ENCODE data around the gene INTS1.

DNA sequence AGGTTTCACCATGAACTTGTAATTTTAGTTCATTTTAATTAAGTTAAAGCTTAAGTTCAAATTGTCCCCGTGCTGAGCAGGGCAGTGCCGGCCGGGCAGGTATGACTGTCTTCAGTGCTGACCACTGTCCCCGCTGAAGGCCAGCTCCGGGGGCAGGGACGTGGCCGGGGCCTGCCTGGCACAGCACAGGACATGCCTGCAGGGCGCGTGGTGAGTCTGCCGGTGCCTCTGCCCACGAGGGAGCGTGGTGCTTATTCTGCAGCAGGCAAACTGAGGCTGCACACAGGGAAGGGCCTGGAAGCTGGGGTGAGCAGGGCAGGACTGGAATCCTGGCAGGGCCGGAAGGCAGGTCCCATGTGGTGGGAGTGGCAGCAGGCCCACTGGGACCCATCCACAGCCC lies 54.7 kb downstream of the INTS1 start:
- TF ChIP-seq CEBPB (IDR thresholded peaks at IDR 0.05; ENCODE audit: low read depth, low read length) (no peak), POLR2A (IDR thresholded peaks at IDR 0.05; ENCODE audit: low read depth, low read length) (no peak)
- TF ChIP-seq, protein P1, sequence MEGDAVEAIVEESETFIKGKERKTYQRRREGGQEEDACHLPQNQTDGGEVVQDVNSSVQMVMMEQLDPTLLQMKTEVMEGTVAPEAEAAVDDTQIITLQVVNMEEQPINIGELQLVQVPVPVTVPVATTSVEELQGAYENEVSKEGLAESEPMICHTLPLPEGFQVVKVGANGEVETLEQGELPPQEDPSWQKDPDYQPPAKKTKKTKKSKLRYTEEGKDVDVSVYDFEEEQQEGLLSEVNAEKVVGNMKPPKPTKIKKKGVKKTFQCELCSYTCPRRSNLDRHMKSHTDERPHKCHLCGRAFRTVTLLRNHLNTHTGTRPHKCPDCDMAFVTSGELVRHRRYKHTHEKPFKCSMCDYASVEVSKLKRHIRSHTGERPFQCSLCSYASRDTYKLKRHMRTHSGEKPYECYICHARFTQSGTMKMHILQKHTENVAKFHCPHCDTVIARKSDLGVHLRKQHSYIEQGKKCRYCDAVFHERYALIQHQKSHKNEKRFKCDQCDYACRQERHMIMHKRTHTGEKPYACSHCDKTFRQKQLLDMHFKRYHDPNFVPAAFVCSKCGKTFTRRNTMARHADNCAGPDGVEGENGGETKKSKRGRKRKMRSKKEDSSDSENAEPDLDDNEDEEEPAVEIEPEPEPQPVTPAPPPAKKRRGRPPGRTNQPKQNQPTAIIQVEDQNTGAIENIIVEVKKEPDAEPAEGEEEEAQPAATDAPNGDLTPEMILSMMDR (conservative IDR thresholded peaks at IDR 0.05; ENCODE audit: low read depth, low read length): no peak

All from IMR-90 (cell line).